Measurements from ENCODE around the gene DDX42. TPM values are rescaled to one million over a fixed set of nuclear protein-coding genes. Genes with fewer than 3 reads are reported as not detected.

DDX42 gene
- total RNA-seq, 1 donor from 2014 or later: 185 TPM

DNA sequence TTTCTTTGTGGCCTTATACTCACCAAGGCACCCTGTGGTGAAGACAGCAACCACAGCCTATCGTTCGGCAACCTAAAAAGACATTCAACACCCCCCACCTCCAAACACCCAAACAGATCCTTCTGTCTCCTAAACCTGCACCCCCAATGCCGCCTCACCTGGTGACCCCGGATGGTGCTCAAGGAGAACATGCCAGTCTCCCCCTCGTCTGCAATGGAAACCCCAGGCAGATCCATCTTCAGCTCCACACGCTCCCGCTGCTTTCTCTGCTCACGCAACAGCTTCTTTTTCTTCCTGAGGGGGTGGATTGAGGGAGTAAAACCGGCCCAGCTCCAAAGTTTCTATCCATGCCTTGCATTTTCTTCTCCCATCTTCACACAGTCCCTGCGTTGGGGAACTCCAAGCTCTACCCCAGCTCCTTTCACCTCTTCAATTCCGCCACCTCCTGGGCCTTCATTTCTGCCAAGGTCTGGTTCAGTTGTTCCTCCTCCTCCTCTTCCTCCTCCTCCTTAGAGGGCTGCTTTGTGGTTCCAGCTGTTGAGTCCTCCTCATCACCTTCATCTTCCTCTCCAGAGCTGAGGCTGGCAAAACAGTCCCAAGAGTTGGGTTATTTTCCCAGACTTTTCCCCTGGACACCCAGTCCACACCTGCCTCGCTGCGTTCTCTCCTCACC is 49.8 kb downstream of the DDX42 start:
- DNase-seq (ENCODE audit: low spot score): no peak

DNA sequence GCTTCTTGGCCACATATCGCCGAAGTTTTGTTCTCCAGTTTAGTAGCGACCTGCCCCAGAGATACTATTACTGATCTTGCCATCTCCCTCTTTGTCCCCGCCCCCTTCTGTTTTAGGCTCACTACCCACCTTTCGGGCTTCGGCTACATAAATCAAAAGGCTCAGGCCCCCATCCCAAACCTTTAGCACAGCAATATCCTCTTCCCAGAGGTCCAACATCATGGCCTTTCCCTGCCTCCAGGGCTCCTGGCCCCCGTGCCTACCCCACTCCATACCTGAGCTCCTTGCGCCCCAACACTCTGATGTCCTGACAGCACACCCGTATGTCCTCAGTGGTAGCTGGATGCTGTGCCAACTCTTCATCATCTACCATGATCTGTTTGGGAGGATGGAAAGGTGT is 50.4 kb downstream of the DDX42 start:
- DNase-seq (ENCODE audit: low spot score): no peak

DNA sequence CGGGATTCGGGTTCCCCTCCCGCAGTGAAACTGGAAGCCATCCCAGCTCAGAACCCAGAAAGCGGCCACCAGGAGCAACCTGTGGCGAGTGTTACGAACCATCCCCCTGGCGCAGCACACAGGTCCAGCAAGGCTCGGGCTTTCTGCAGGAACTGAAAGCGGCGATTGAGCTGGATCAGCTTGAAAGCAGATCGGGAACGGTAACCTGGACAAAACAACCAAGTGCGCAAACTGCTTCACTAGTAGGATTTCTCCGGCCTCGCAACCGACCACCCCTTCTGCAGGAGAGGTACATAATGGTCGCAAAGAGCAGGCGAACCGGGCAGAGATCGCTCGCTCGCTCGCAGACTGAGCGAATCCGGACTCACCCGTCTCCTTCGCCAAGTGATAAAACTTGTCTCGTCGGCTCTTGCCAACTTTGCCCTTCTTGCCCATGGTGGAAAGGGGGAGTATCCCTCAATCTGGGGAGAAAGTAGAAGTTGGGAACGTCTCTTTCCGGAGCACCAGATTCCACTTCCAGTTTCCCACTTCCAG is 52.6 kb downstream of the DDX42 start:
- no peak for DNase-seq (ENCODE audit: low spot score)

DNA sequence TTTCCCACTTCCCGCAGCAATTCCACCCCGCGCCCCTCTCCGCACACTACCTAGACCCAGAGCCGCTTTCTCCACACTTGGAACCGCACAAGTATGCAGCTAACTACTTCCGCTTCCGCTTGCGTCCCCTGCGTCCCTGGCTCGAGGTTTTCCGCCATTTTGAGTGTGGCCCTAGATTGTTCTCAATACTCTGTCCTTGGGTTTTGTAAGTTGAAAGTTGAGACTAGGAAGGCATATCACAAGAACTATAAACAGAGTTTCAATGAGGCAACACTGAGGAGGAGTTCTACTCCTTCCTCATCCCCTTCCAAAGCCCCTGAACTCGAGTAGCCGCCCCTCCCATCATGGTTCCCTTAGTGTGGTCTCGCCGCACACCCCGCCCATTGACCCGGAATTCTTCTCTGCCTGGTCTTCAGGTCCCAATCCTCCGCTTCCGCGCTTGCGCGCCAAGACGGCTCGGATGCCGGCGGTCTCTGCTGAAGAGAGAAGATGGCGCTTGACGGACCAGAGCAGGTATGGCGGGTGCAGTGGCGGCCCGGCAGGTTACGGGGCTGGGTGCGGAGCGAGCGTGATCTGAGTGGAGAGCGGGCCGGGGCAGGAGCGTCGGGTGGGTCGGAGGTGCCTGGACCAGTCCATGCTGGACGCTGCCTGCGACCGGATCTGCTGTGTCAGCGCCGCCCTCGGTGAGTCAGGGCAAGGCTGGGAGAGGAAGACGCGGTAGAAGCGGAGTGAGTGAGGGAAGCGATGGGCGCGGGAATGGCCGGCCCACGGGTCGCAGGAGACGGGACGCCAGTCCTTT is 53.2 kb downstream of the DDX42 start, which contains the start of the genes FTSJ3 and PSMC5:
FTSJ3 (minus strand) TSS at position 662 of the 799 bp plus-strand sequence. CDS start 761 bp downstream, outside the sequence.
PSMC5 (plus strand) TSS at position 430 of the 799 bp plus-strand sequence; CDS start at position 490, 60 bp downstream.
- peak; percentile 95 for DNase-seq (ENCODE audit: low spot score)

- no peak for DNase-seq (ENCODE audit: low spot score)
These were observed 53.8 kb downstream of the DDX42 start for GRCh38 chr17:63827801-63828221.

- no peak for DNase-seq (ENCODE audit: low spot score)
These were observed 55.0 kb downstream of the DDX42 start for GRCh38 chr17:63828936-63829335.

DNA sequence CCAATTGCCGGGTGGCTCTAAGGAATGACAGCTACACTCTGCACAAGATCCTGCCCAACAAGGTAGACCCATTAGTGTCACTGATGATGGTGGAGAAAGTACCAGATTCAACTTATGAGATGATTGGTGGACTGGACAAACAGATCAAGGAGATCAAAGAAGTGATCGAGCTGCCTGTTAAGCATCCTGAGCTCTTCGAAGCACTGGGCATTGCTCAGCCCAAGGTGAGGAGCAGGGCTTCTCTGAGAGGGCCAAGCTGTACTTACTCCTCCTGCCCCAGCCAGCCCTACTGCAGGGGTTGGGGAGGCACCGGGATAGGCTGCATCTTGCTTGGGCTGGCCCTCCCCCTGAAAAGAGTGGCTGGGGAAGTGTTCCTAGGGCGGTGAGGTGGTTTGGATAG is 56.3 kb downstream of the DDX42 start:
- DNase-seq (ENCODE audit: low spot score): no peak

GRCh38 chr17:63830904-63831491 is 57.0 kb downstream of the DDX42 start:
- no peak for DNase-seq (ENCODE audit: low spot score)

- no peak for DNase-seq (ENCODE audit: low spot score)
These were observed 57.5 kb downstream of the DDX42 start for GRCh38 chr17:63831505-63831904.

- DNase-seq (ENCODE audit: low spot score): no peak
These were observed 58.0 kb downstream of the DDX42 start for GRCh38 chr17:63832014-63832413.

DNA sequence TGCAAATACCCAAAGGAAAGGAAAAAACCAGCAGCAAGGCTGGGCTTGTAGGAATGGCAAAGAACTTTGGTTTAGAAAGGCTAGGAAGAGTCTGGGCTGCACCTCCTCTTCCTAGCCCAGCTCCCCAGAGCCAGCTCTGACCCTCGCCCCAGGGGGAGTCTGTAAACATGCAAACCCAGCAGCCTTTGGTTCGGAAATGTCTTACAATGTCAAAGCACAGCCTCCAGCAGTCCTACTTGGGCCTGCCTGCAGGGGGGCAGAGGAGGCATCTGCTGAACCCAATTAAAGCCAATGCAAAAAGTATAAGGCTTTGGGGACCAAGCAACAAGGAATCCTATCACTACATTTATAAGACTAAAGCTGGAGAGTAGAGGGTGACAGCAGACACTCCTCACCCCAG is 58.5 kb downstream of the DDX42 start:
- DNase-seq (ENCODE audit: low spot score): no peak

DNA sequence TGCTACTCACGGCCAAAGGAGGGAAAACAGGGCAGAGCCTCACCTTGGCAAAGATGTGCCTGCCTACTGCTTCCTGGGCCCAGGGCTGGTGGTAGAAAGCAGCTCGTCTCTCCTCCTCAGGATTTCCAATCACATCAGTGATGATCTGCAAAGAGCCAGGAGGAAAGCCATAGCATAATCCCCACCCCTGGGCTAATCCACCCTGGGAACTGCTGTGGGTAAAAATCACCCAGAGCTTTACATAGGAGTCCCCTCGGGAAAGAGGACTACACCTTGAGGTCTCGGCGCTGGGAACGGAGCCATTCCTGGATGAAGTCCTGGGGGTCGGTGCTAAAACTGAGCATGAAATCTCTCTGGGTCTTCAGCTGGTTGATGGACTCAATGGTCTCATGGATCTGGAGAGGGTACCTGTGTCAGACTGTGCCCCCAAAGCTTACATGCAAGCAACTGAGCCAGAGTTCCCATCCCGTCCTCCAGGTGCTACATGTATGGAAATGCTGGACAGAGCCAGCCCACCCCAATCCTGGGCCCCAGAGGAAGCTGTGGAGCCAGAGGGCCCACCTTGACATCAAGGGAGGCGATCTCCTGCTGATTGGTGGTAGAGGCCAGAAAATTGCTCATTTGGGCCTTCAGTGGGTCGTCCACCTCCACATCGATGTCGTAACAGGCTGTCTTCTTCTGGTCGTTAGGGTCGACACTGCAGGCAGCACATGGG is 59.2 kb downstream of the DDX42 start:
- no peak for DNase-seq (ENCODE audit: low spot score)

- no peak for DNase-seq (ENCODE audit: low spot score)
These were observed 59.9 kb downstream of the DDX42 start for GRCh38 chr17:63833741-63834373.

DNA sequence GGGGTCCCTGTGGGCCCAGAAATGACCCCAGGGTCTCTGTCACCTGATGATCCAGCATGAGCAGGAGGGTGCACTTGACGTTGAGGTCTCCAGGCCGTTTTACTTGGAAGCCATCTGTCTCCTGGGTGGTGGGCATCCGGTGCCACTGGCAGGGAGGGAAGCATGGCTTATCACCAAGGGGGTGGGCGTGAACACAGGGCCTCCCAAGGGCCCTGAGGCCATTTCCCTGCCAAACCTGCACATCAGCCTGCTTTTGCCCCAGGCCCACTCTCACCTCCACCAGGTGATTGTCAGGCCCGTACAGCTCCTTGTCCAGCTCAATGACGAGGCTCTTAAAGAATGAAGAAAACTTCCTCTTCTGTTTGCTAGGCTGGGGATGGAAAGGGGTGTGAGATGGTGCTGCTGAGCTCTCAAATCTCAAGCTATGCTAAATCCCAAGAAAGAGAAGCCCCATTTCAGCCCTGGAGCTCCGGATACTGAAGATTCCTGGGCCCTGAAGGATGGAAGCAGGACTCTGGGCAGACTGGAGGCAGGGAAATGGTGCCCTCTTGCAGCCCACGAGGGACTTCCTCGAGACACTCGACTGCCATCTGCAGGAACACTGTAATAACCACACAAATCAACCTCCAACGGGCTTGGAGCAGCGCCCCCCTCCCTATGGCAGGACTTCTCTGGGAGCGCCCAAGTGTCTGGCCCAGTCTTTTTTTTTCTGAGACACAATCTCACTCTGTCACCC is 60.6 kb downstream of the DDX42 start:
- DNase-seq (ENCODE audit: low spot score): no peak

- no peak for DNase-seq (ENCODE audit: low spot score)
These were observed 61.3 kb downstream of the DDX42 start for GRCh38 chr17:63835167-63835720.

- no peak for DNase-seq (ENCODE audit: low spot score)
These were observed 62.8 kb downstream of the DDX42 start for GRCh38 chr17:63836811-63837210.

DNA sequence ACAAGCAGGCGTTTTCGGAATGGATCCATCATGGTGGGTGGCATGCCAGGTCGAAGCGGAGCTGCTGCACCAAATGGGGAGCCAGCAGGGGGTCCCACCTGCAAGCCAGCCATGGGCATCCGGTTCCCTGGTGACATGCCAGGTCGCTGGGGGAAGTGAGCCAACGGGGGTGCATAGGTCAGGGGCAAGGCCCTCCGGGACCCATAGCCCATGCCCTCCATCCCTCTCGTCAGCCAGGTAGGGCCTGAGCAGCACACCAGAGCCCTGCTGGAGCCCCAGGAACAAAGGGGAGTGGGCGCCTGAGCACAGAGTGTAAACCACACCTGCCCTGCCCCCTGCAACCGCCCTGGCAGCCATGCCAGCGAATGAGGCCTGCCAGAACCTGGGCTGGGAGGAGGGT is 63.5 kb downstream of the DDX42 start:
- DNase-seq (ENCODE audit: low spot score): no peak

DNA sequence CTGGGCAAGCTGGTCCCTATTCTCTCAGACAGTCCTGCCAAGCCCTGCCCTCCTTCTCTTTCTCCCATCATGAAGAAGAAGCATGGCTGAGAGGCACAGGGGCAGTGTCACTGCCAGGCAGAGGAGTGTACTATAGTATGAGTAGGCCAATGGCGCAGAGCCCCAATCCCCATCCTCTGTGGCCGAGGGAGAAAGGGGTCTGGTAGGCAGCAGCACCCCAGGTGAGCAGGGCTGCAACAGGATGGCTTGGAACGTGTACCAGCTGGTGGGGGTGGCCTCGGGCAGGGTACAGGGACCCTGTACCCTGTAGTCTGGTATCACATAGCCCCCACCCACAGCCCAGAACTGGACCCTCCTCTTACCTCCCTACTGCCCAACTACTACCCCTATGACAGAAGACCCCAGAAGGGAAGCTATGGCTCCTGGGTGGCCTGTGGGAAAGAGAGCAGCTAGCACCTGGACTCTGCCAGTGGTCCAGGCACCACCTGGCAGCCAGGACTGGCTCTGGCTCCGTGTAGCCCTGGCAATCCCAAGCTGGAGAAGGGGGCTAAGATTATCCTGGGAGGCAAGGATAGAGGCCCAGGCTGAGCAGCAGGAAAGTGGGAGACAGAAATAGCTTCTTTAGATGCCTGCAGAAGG is 64.1 kb downstream of the DDX42 start:
- no peak for DNase-seq (ENCODE audit: low spot score)

GRCh38 chr17:63838631-63839171 is 64.7 kb downstream of the DDX42 start:
- peak; percentile 97 for DNase-seq (ENCODE audit: low spot score)
